Activated T-helper 1 cell treated with Interleukin-2 at 50 U/mL for 16 hours (primary cell): Measurements from ENCODE around the gene FBXL3.
"Not testable (repeated sequence)": the region's sequence is repeated elsewhere in the genome, so short reads cannot be mapped to it uniquely, and the experiment has no call there.

Experiments used
- DNase-seq: peaks from one replicate; pipeline ENCODE4 v3.0.0-alpha.2; 2020; ENCODE audit warnings: low read depth

Gene FBXL3

DNA sequence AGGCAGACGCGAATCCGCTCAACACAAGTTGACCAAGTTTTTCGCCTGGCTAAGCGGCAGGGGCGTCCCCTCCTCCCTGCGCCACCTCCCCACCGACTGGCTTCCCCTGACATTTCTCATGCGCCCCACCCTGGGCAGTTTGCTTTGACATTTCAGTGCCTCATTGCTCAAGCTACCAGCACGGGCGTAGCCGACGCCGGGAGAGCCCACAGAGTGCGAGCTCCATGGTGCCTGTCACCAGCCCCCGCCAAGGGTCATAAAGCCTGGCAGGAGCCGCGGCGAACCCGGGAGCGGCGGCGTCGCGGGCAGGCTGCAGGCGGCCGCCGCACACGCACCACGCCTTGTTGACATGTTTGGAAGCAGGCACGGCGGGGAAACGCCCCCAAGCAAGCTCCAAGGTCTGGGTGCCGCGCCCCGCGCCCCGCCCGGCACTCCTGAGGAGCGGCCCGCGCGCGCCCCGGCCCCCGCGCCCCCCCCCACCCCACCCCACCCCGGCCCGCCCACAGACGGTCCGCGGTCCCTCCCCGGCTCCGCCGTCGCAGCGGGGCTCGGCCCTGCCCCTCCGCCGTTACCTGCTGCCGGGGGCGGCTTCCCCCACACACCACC, 601 bp downstream of the FBXL3 start:
- peak; percentile 67 for DNase-seq

DNA sequence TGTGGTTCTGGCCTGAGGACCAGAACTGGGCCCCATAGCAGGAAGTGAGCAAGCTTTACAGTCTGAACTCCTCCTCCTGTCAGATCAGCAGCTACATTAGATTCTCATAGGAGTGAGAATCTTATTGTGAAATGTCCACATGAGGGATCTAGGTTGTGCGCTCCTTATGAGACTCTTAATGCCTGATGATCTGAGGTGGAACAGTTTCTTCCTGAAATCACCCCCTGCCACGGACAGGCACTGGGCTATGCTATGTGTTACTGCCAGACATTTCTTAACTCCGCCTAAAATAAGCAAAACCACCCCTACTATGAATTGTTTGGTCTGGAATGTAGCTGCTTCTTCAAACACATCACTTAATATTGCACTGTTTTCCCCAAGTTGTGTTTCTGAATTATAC, 4.6 kb downstream of the FBXL3 start:
- no peak for DNase-seq

- no peak for DNase-seq
These were observed 7.2 kb downstream of the FBXL3 start for GRCh38 chr13:77019756-77020155.

- no peak for DNase-seq
These were observed 9.9 kb downstream of the FBXL3 start for GRCh38 chr13:77016888-77017623.

DNA sequence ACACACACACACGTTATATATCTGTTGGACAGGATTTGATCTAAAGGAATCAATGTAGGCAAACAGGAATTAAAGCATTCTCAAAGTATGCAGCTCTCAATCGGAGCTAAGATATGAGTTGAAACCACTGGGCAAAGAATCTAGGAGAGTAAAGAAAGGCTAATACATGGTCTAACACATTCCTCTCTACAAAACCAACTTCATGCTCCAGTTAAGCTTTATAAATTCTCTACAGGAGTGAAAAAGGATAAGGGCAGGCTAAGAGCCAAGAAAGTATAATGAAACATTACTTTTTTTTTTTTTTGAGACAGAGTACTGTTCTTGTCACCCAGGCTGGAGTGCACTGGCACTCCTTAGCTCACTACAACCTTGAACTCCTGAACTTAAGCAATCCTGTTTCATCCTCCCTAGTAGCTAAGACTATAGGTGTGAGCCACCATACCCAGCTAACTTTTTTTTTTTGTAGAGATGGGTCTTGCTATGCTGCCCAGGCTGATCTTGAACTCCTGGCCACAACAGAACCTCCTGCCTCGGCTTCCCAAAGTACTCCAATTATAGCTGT, 10.6 kb downstream of the FBXL3 start:
- no peak for DNase-seq

DNA sequence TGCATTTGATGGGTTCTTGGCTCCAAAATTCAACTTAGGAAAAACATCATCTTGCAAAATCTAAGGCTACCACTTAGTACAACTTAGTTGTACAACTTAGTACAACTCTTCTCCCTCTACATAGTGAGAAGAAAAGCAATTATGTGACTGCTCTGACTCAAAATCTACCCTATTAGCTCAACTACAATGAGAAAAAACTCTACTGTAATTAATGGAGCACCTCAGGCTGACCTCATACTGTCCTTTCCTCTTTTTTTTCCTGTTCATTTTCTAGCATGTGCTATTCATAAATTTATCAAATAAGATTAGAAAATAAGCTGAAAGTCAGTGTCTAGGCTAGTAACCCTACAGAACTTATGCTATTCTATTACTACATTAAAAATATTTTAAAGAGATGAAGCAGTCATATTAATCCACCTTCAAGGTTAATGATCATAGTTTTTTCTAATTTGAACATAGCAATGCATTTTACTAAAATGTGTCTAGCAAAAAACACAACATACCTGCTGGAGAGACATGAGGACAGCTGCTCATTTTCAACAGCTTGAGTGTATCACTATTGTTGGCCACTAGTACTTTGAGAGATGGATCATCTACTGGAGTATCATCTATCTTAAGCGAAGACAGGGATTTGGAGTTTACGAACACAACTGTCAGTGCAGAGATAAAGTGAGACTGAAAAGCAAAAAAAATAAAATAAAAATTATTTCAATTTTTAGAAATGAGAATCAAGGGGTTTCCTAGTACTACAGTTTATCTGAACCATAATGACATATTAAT, 11.9 kb downstream of the FBXL3 start:
- DNase-seq = no peak

DNA sequence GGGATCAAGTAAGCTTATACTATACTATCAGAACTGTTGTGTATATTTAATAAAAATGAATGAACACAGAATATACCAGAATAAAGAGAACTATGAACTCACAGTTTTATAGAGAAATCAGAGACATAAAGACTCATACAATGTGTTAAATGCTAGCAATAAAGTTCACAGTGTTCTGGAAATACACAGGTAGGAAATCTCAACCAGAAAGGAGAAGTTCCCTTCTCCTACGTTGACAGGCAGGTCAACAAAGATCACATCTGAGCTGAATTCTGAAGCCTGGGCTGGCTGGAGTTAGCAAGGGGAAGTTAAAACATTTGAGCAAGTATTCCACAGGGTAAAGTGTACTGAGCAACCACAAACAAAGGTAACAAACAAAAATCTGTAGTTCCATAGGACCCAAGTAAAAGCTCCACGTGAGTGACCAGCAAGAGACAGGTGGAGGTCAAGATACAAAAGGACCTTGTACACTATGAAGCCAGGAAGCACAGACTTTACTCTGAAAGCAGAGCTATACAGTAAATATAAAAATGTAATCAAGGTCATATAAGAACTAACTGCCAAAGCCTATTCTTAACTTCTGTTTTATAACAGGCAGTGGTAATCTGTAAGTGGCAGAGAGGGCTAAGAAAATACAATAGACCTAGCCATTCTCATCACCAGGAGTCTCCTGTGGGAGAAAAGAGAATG, 13.0 kb downstream of the FBXL3 start:
- DNase-seq = no peak

GRCh38 chr13:77009719-77010118, 17.2 kb downstream of the FBXL3 start:
- DNase-seq = not testable (repeated sequence)

DNA sequence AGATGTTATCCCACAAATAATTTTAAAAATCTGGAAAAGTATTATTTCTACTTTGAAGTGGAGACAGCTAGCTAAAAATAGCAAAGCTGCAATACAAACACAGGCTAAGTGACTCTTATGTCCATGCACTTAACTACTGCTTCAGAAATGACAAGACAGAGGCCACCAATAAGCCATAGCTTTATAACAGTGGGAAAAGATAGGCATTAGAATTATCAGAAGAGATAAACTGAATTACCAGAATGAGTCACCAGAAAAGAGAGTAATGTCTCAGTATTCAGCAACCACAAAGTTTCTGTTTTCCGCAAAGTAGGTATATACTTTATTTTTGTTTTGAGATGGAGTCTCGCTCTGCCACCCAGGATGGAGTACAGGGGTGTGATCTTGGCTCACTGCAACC, 17.9 kb downstream of the FBXL3 start:
- no peak for DNase-seq

GRCh38 chr13:77008337-77008736, 18.6 kb downstream of the FBXL3 start:
- not testable (repeated sequence) for DNase-seq

- DNase-seq = no peak
These were observed 24.3 kb downstream of the FBXL3 start for GRCh38 chr13:77002590-77003190.

GRCh38 chr13:77001963-77002587, 24.9 kb downstream of the FBXL3 start:
- no peak for DNase-seq

GRCh38 chr13:77001540-77001939, 25.4 kb downstream of the FBXL3 start:
- no peak for DNase-seq

DNA sequence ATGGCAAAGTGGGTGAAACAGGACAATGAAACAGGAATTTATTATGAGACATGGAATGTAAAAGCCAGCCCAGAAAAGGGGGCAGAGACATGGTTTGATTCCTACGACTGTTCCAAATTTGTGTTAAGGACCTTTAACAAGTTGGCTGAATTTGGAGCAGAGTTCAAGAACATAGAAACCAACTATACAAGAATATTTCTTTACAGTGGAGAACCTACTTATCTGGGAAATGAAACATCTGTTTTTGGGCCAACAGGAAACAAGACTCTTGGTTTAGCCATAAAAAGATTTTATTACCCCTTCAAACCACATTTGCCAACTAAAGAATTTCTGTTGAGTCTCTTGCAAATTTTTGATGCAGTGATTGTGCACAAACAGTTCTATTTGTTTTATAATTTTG, 26.5 kb downstream of the FBXL3 start:
- no peak for DNase-seq

DNA sequence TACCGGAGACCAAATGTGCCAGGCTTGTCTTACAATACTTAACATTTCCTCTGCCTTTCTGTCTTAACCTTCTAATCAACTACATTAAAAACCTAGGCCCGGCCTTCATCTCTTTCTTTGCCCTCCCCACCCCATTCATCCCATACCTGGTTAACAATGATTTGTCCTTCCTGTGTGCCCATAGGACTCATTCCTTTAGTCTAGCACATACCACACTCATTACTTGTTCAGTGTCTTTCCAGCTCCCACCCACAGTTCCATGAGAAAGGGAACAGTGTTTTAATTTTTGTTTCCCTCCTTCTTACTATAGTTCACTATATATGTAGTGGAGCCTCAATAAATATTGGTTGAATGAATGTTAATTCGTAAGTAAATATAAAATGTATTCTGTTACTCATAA, 32.7 kb downstream of the FBXL3 start:
- DNase-seq = no peak

GRCh38 chr13:76993473-76993872, 33.5 kb downstream of the FBXL3 start:
- no peak for DNase-seq

DNA sequence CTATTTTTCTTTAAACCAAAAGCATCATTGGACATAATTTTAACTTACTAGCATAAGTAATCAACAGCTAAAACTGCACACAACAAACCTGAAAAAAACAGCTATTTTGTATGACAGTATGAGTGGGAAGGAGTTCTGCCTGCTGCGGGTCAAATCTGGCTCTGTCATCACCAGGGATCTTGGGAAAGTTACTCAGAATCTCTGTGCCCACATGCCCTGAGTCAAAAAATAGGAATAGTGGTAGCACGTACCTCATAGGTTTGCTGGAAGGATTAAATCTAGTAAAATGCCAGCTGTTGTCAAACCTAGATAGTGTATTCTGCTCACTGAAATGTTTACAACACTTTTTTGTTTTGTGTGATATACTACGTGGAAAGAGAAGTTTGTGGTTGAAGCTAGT, 33.9 kb downstream of the FBXL3 start:
- no peak for DNase-seq

DNA sequence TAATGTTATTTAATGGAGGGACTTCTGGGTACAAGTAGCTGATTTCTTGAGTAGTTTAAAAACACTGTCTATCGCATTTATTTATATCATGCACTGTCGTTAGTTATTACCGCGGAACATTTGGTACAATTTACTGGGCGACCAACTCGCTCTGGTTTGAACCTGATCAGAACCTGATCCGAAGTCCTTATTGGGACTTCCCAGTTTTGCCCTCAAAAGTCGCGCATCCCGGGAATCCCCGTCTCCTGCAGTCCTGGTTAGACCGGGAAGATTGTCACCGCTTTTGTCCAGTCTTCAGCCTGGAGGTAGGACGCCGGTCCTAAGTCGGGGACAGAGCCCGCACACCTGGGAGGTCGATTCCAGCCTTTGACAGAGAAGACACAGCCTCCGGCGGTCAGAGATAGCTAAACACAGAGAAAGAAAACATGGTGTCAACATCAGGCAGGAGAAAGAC, 34.4 kb downstream of the FBXL3 start:
- DNase-seq = no peak

GRCh38 chr13:76991796-76992547, 35.0 kb downstream of the FBXL3 start, which contains the start of gene CLN5:
Gene CLN5 (plus strand): TSS chr13:76992081. CDS start chr13:76992099, 18 bp downstream.
- DNase-seq = peak; percentile 95

GRCh38 chr13:76991432-76991795, 35.5 kb downstream of the FBXL3 start:
- peak; percentile 59 for DNase-seq
